Kidney (tissue), 14 donors: Measurements from ENCODE around the gene FADS2. TPM values are rescaled to one million over a fixed set of nuclear protein-coding genes. Genes with fewer than 3 reads are reported as not detected.

Source experiments
- DNase-seq, 5 donors: peaks; one replicate each; pipeline ENCODE4 v3.0.0-alpha.2; 2013 to 2020
- FAIRE-seq: peaks from 2 replicates; lab custom pipeline; 2012; peaks lifted over from hg19 to GRCh38; lab: Jason Lieb, UNC
- H3K27ac ChIP-seq, 2 donors: one replicate each; pipeline ENCODE4 v1.7.0; 2013; ENCODE audit warnings: low read depth in 2 of 2, low read length in 2 of 2, inconsistent platforms in 1 of 2
- H3K27me3 ChIP-seq: one replicate; pipeline ENCODE4 v1.7.1; 2013; ENCODE audit warnings: low read length, inconsistent platforms; ENCODE audit not compliant: control insufficient read depth, insufficient read depth
- H3K36me3 ChIP-seq, 3 donors: one replicate each; pipeline versions ENCODE4 v1.7.0 to v1.7.1; 2013; ENCODE audit warnings: low read length in 3 of 3, control low read depth in 1 of 3, inconsistent platforms in 1 of 3; ENCODE audit not compliant: insufficient read depth in 3 of 3, control insufficient read depth in 2 of 3
- H3K4me1 ChIP-seq, 3 donors: one replicate each; pipeline versions ENCODE4 v1.7.0 to v1.7.1; 2013; ENCODE audit warnings: low read length in 3 of 3, inconsistent platforms in 1 of 3, low read depth in 1 of 3; ENCODE audit not compliant: control insufficient read depth in 2 of 3, insufficient read depth in 2 of 3
- H3K4me3 ChIP-seq, 3 donors: one replicate each; pipeline versions ENCODE4 v1.7.0 to v1.8.1; 2013; ENCODE audit warnings: low read length in 3 of 3, control low read depth in 1 of 3, inconsistent platforms in 1 of 3
- H3K9ac ChIP-seq, 3 donors: one replicate each; pipeline versions ENCODE4 v1.7.0 to v1.7.1; 2013; ENCODE audit warnings: low read length in 3 of 3, control low read depth in 1 of 3, inconsistent platforms in 1 of 3
- H3K9me3 ChIP-seq, 3 donors: one replicate each; pipeline versions ENCODE4 v1.7.0 to v1.7.1; 2013; ENCODE audit warnings: low read length in 3 of 3, control low read depth in 1 of 3, inconsistent platforms in 1 of 3; ENCODE audit not compliant: control insufficient read depth in 2 of 3, insufficient read depth in 1 of 3
- intact Hi-C: fragments of 100-400 bp; cut with DNase I; formaldehyde crosslinking; loops from one replicate; pipeline ENCODE4 v1.11.1; 2022
- polyA plus RNA-seq: library from polyadenylated mRNA; stranded (reverse); fragments of 350-450 nt; fragmentation: Illumina TruSeq; extraction: RNeasy Lipid Tissue Mini Kit (QIAGEN cat#74804); gene quantifications from one replicate; pipeline ENCODE4 v1.2.3, GENCODE V29; 2014; ENCODE audit warnings: low read depth, low replicate concordance; ENCODE audit not compliant: insufficient read depth
- total RNA-seq: library from RNA; stranded (reverse); fragmentation: NEBNext Ultra II Directional; extraction: Animal tissue kit (Norgen Biotek cat#: 25700); gene quantifications from one replicate; pipeline ENCODE4 v1.2.1, GENCODE V29; 2021
- TF ChIP-seq, protein P1 (sequence below): IDR thresholded peaks from 3 replicates; pipeline ENCODE4 v1.5.1; 2012; ENCODE audit warnings: mild to moderate bottlenecking, moderate library complexity, borderline replicate concordance; ENCODE audit not compliant: insufficient read depth; ENCODE audit errors: extremely low read depth
- donor health status: control.
- donor health status: control.
- donor health status: control.
- donor health status: control.
- donor health status: control.
- donor health status: DM: yes; HTN: yes; CAD: no.
- donor health status: Normal renal cell carcinoma (clear cell type).

Gene FADS2
- total and polyA plus RNA-seq, 2 donors from 2014 or later: 9.8 to 49.2 TPM

DNA sequence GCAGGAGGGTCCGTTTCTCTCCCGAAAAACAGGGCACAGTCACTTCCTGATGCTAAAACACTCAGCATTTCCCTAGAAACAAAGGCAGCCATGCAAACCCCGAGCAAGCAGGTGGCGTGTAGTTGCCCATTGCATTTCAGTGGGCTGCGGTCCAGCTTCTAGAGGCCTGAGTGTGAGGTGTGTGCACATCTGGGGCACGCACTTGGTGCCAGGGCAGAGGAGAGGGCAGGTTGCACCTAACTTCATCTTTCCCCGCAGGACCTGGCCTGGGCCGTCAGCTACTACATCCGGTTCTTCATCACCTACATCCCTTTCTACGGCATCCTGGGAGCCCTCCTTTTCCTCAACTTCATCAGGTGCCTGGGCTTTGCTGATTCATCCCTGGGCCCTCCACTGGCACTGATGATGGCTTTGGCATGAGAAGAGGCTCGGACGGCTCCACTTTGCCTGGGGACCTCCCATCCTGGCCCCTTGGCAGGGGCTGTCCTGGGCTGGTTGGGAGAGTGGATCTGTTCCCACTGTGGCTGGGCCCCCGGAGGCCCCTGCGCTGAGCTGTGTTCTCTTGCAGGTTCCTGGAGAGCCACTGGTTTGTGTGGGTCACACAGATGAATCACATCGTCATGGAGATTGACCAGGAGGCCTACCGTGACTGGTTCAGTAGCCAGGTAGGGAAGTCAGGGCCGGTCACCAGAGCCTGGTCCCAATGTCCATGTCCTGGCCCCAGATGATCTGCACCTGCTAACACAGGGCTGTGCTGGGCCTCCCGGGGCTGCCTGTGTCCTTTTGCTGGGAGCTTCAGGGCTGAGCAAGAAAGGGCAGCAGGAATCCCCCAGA lies 34.8 kb downstream of the FADS2 start:
- Histone ChIP-seq H3K4me3 (no peak overlapping the region), H3K27ac (no peak overlapping the region), H3K36me3 (peaks cover 0 to 2% (median 0%) of the 10 kb centered on the region in 3 donors), H3K9ac (no peak overlapping the region), H3K4me1 (no peaks in the 10 kb centered on the region), H3K9me3 (no peaks in the 10 kb centered on the region), H3K27me3 (no peaks in the 10 kb centered on the region)
- TF ChIP-seq, protein P1, sequence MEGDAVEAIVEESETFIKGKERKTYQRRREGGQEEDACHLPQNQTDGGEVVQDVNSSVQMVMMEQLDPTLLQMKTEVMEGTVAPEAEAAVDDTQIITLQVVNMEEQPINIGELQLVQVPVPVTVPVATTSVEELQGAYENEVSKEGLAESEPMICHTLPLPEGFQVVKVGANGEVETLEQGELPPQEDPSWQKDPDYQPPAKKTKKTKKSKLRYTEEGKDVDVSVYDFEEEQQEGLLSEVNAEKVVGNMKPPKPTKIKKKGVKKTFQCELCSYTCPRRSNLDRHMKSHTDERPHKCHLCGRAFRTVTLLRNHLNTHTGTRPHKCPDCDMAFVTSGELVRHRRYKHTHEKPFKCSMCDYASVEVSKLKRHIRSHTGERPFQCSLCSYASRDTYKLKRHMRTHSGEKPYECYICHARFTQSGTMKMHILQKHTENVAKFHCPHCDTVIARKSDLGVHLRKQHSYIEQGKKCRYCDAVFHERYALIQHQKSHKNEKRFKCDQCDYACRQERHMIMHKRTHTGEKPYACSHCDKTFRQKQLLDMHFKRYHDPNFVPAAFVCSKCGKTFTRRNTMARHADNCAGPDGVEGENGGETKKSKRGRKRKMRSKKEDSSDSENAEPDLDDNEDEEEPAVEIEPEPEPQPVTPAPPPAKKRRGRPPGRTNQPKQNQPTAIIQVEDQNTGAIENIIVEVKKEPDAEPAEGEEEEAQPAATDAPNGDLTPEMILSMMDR: no peak
- intact Hi-C loops: no loop called here
- DNase-seq: no peak
- no peak for FAIRE-seq

DNA sequence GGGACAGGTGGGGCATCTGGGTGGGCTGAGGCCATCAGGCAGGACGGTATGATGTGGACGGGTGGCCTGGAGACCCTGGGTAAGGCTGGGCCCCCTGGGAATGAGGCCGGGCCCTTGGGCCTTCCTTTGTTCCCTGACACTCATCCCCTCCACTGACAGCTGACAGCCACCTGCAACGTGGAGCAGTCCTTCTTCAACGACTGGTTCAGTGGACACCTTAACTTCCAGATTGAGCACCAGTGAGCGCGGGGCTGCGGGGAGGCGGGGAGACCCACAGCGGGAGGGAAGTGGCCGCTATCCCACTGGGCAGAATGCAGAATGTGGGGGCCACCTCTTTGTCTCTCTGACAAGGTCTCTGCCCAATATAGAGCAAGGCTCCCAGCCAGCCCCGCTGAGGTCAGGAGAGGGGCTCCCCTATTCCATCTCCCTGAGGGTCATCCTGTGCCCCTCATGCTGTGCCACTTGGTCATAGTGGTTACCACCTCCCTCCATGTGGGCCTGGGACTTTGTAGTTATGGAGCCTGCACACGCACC lies 35.5 kb downstream of the FADS2 start:
- no peaks in the 10 kb centered on the region for H3K4me1 ChIP-seq
- no peak overlapping the region for H3K9ac ChIP-seq
- H3K27ac ChIP-seq: no peak overlapping the region
- FAIRE-seq: no peak
- TF ChIP-seq, protein P1: no peak
- no peaks in the 10 kb centered on the region for H3K27me3 ChIP-seq
- intact Hi-C loops: no loop called here
- H3K9me3 ChIP-seq: no peaks in the 10 kb centered on the region
- no peak for DNase-seq
- H3K4me3 ChIP-seq: no peak overlapping the region
- H3K36me3 ChIP-seq: peaks cover 0 to 2% (median 0%) of the 10 kb centered on the region in 3 donors

DNA sequence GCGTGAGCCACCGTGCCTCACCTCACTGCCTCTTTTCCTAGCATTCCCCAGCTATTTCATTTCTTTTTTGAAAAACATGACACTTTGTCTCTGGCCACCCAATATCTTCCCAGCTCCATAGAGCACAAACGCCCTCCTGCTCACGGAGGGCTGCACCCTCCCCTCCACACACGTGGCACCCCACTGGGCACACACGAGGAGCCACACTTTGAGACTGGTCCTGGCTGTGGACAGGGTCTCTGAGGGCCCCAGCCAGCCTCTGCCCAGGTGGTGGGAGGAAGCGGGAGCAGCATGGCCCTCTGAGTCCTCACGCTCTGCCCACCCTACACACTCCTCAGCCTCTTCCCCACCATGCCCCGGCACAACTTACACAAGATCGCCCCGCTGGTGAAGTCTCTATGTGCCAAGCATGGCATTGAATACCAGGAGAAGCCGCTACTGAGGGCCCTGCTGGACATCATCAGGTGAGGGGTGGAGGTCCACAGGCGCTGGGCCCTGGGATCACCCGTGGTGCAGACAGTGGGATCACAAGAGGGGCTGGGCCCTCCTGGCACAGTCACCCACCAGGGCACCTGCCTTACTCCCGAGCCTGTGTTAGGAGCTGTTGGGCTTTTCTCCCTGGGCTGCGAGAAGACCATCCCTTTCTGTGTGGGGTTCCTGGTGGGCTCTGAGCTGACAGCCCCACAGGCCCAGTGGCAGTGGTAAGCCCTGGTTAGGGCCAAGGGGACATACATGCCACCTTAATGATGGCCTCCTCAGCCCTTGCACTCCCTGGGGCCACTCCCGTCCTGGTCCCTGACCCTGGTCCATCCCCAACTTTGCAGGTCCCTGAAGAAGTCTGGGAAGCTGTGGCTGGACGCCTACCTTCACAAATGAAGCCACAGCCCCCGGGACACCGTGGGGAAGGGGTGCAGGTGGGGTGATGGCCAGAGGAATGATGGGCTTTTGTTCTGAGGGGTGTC lies 37.0 kb downstream of the FADS2 start:
- Histone ChIP-seq H3K9ac (no peak overlapping the region), H3K4me1 (no peaks in the 10 kb centered on the region), H3K9me3 (no peaks in the 10 kb centered on the region), H3K36me3 (peaks cover 0 to 2% (median 0%) of the 10 kb centered on the region in 3 donors), H3K4me3 (no peak overlapping the region), H3K27ac (no peak overlapping the region), H3K27me3 (no peaks in the 10 kb centered on the region)
- intact Hi-C loops: no loop called here
- DNase-seq (no peak), FAIRE-seq (no peak)
- TF ChIP-seq, protein P1: no peak
